ENCODE results near the gene HSPD1. TPM values are rescaled to one million over a fixed set of nuclear protein-coding genes. Genes with fewer than 3 reads are reported as not detected.

HSPD1 gene
- total and polyA plus RNA-seq, 2 of the 13 experiments (the other 11 are each of a cell fraction or from before 2014, with no cell fraction given) = 685 to 2,610 TPM

DNA sequence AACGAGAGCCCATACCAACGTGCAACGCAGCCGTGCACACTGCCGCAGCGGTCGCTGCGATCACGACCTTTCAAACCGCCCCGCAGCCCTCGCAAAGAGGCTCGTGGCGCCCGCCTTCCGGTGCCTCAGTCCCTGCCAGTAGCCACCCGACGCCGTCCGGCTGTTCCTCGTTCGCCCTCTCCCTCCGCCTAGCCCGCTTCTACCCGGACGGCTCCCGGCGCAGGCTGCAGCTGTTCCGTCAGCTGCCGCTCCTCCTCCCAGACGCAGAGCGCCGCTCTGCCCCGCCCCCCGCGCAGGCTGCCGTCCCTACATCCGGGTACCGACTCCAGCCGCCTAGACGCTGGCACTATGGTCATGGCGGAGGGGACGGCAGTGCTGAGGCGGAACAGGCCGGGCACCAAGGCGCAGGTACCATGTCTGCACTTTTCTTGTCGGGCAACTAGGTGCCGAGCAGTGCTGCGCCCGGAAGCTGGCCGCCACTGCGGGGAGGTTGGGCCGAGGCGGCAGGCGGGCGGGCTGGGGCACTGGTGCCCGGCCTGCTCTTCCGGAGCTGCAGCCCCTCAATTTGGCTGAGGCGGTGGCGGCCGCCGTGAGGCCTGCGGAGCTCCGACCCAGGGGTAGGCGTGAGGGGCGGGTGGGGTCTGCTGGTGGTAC is 16.2 kb upstream of the HSPD1 start, which contains the start of gene MOB4 (continued):
- TF ChIP-seq ZNF362 (CRISPR knock-in tag; IDR thresholded peaks at IDR 0.05; ENCODE audit: borderline replicate concordance) (peak; percentile 61; the same call in 1 of the 2 replicates), FOXK2 (IDR thresholded peaks at IDR 0.05) (peak; percentile 15; the same call in 1 of the 2 replicates), ZSCAN30 (CRISPR knock-in tag; IDR thresholded peaks at IDR 0.05) (peak; percentile 90; the same call in 1 of the 2 replicates), ZNF136 (CRISPR knock-in tag; IDR thresholded peaks at IDR 0.05; ENCODE audit: low read depth) (no peak; the same call in none of the 2 replicates), TBX2 (CRISPR knock-in tag; IDR thresholded peaks at IDR 0.05; ENCODE audit: borderline replicate concordance) (peak; percentile 98), HOXA5 (CRISPR knock-in tag; IDR thresholded peaks at IDR 0.05) (peak; percentile 91), TEAD3 (CRISPR knock-in tag; optimal IDR thresholded peaks at IDR 0.05; ENCODE audit: borderline replicate concordance) (peak; percentile 95), CC2D1A (CRISPR knock-in tag; IDR thresholded peaks at IDR 0.05) (no peak), XBP1 (CRISPR knock-in tag; IDR thresholded peaks at IDR 0.05) (0 out of 2 replicates have a peak, but pooled peaks have one; percentile 8), DPF2 (CRISPR knock-in tag; IDR thresholded peaks at IDR 0.05; ENCODE audit: borderline replicate concordance, low read depth) (peak; percentile 37; the same call in 1 of the 2 replicates), ZNF589 (CRISPR knock-in tag; conservative IDR thresholded peaks at IDR 0.05) (peak; percentile 99), CBFB (CRISPR knock-in tag; IDR thresholded peaks at IDR 0.05) (peak; percentile 98), ZBTB4 (CRISPR knock-in tag; IDR thresholded peaks at IDR 0.05; ENCODE audit: borderline replicate concordance) (peak; percentile 98), NR2C2 (CRISPR knock-in tag; IDR thresholded peaks at IDR 0.05; ENCODE audit: borderline replicate concordance) (peak; percentile 79), BHLHE40 (IDR thresholded peaks at IDR 0.05; ENCODE audit: low read length) (peak; percentile 58; the same call in 1 of the 2 replicates), SP2 (CRISPR knock-in tag; IDR thresholded peaks at IDR 0.05) (peak; percentile 61), CCAR2 (optimal IDR thresholded peaks at IDR 0.05; ENCODE audit: low read depth, low read length) (peak; percentile 87), ZNF720 (CRISPR knock-in tag; IDR thresholded peaks at IDR 0.05) (peak; percentile 95; the same call in 1 of the 2 replicates), TOE1 (CRISPR knock-in tag; IDR thresholded peaks at IDR 0.05) (no peak; the same call in 1 of the 2 replicates), KMT2A (CRISPR knock-in tag; IDR thresholded peaks at IDR 0.05) (peak; percentile 100), ZNF558 (CRISPR knock-in tag; IDR thresholded peaks at IDR 0.05; ENCODE audit: borderline replicate concordance) (peak; percentile 99)
- TF ChIP-seq, protein P1, sequence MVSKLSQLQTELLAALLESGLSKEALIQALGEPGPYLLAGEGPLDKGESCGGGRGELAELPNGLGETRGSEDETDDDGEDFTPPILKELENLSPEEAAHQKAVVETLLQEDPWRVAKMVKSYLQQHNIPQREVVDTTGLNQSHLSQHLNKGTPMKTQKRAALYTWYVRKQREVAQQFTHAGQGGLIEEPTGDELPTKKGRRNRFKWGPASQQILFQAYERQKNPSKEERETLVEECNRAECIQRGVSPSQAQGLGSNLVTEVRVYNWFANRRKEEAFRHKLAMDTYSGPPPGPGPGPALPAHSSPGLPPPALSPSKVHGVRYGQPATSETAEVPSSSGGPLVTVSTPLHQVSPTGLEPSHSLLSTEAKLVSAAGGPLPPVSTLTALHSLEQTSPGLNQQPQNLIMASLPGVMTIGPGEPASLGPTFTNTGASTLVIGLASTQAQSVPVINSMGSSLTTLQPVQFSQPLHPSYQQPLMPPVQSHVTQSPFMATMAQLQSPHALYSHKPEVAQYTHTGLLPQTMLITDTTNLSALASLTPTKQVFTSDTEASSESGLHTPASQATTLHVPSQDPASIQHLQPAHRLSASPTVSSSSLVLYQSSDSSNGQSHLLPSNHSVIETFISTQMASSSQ (IDR thresholded peaks at IDR 0.05; ENCODE audit: low read depth) = no peak
- TF ChIP-seq, protein P1 (CRISPR knock-in tag; IDR thresholded peaks at IDR 0.05; ENCODE audit: borderline replicate concordance) = peak; percentile 92
